ENCODE results near the gene CD96.
A peak's percentile ranks its signal among the peaks of the same experiment; 100 is the strongest.

DNA sequence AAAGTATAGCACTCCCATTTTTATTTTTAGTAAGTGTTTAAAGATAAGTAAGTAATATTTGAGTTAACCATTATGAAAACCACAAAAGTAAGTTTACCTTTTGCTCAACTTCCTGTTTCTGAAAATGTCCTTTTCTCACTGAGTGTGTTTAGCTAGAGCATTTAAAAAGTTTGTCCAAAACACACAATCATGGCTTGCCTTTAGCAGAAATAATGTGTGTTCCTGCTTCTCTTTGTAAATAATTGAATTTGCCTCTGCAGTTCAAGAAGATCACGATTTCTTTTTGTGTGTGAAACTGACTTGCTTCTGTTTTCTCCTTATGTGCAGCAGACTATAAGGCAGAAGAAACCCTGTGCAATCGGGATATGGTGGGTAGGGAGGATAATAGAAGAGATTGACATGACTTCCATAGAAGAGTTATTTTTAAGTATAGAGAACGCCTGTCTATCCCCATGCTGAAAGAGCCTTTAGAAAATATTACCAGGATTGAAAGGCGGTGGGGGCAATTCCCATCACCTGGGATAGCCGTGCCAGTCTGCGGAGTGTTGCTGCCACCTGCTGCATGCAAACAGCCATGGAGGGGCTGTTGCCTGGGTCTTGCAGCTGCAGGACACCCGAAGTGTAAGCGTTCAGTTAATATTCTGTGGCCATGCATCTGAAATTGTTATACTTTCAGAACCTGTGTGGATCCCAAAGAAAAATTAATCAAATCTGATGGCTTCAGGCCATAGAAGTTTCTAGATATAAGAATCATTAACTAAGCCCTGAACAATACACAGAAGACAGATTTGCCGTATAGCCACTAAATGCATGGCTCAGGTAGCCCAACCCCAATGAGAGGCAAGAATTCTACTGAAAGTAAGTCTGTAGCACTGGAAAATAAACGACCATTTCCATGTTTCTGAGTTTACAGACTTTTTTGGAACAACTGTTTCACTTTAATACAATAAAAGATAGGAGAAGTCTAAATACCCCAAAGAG is 2.4 kb upstream of the CD96 start:
- TF ChIP-seq CTCF (conservative IDR thresholded peaks at IDR 0.05 in 1 of 2, IDR thresholded peaks at IDR 0.05 in 1 of 2; ENCODE audit: extremely low read depth in 1 of 2, insufficient read depth in 1 of 2, low read depth in 1 of 2, low read length in 2 of 2) (peak; percentile 92 to 94), EZH2 (IDR thresholded peaks at IDR 0.05; ENCODE audit: borderline replicate concordance, low read length) (no peak)
